WTC11 (cell line): ENCODE data around the gene FBLN5. TPM values are rescaled to one million over a fixed set of nuclear protein-coding genes. Genes with fewer than 3 reads are reported as not detected.

Experiments
- ATAC-seq: fragments of 200-7000 bp; cut with Tn5 transposase; 2 replicates; pipeline ENCODE4 v1.10.0; 2021; ENCODE audit warnings: mild to moderate bottlenecking, moderate library complexity
- CTCF ChIA-PET: fragments of 300-600 bp; sonication (Branson Sonifier 250); formaldehyde crosslinking; loops from one replicate; lab custom pipeline; 2021; ENCODE audit warnings: antibody characterized with exemption; lab: Charles Lee
- POLR2A ChIA-PET: fragments of 350-600 bp; sonication (Branson Sonifier 250); formaldehyde crosslinking; loops from one replicate; lab custom pipeline; 2021; ENCODE audit warnings: antibody characterized with exemption; lab: Charles Lee
- DNase-seq: peaks from one replicate; pipeline ENCODE4 v3.0.0; 2021; ENCODE audit warnings: low spot score
- H3K27ac Mint-ChIP-seq: 2 replicates; pipeline ENCODE4 v1.8.0; 2021; ENCODE audit warnings: mixed read lengths
- H3K27me3 Mint-ChIP-seq: 2 replicates; pipeline ENCODE4 v1.8.0; 2021; ENCODE audit warnings: low read depth, mild to moderate bottlenecking, moderate library complexity, mixed read lengths
- H3K36me3 Mint-ChIP-seq: 2 replicates; pipeline ENCODE4 v1.8.0; 2021; ENCODE audit warnings: mixed read lengths
- H3K4me1 Mint-ChIP-seq: 2 replicates; pipeline ENCODE4 v1.8.0; 2022; ENCODE audit warnings: mixed read lengths
- H3K4me3 Mint-ChIP-seq: 2 replicates; pipeline ENCODE4 v1.8.0; 2021; ENCODE audit warnings: mild to moderate bottlenecking, moderate library complexity, mixed read lengths
- H3K9me3 Mint-ChIP-seq: 2 replicates; pipeline ENCODE4 v1.8.0; 2021; ENCODE audit warnings: mixed read lengths
- CTCF ChIP-seq: fragments of 200-600 bp; IDR thresholded peaks from 2 replicates; pipeline ENCODE4 v1.8.0; 2022; ENCODE audit warnings: antibody characterized with exemption
- E2F4 ChIP-seq: sonication (generic); formaldehyde crosslinking; IDR thresholded peaks from 2 replicates; pipeline ENCODE4 v1.8.1; 2022; ENCODE audit warnings: low read depth, mild to moderate bottlenecking, moderate library complexity, missing genetic modification reagents, borderline replicate concordance
- E2F5 ChIP-seq: sonication (generic); formaldehyde crosslinking; IDR thresholded peaks from 2 replicates; pipeline ENCODE4 v1.8.1; 2022; ENCODE audit warnings: mild to moderate bottlenecking, moderate library complexity, missing genetic modification reagents
- HMGA2 ChIP-seq: fragments of 250-450 bp; sonication (Bioruptor Pico); IDR thresholded peaks from 2 replicates; pipeline ENCODE4 v1.4.0; 2021; ENCODE audit warnings: mild to moderate bottlenecking, moderate library complexity
- HMGXB4 ChIP-seq: sonication (generic); formaldehyde crosslinking; IDR thresholded peaks from 2 replicates; pipeline ENCODE4 v1.8.1; 2023; ENCODE audit warnings: mild to moderate bottlenecking, moderate library complexity, missing genetic modification reagents
- NR2C2 ChIP-seq: sonication (generic); formaldehyde crosslinking; IDR thresholded peaks from 2 replicates; pipeline ENCODE4 v1.8.0; 2022; ENCODE audit warnings: mild to moderate bottlenecking, missing genetic modification reagents
- SP1 ChIP-seq: sonication (generic); formaldehyde crosslinking; conservative IDR thresholded peaks from 2 replicates; pipeline ENCODE4 v1.8.1; 2022; ENCODE audit warnings: missing genetic modification reagents
- ZNF532 ChIP-seq: fragments of 250-450 bp; sonication (Bioruptor Pico); IDR thresholded peaks from 2 replicates; pipeline ENCODE4 v1.9.0; 2021; ENCODE audit warnings: mild to moderate bottlenecking, borderline replicate concordance
- total RNA-seq: library from RNA; stranded (reverse); gene quantifications from 3 replicates; pipeline ENCODE4 v1.2.3, GENCODE V29; 2021

Gene FBLN5
- total RNA-seq, 1 experiment from 2014 or later: 4.0 TPM

GRCh38 chr14:91985521-91986255 lies 38.2 kb upstream of the FBLN5 start (continued):
- no peak for TF ChIP-seq CTCF

GRCh38 chr14:91985008-91985407 lies 37.5 kb upstream of the FBLN5 start:
- TF ChIP-seq HMGXB4 (CRISPR knock-in tag): no peak
- TF ChIP-seq E2F5 (CRISPR knock-in tag): no peak
- TF ChIP-seq NR2C2 (CRISPR knock-in tag): no peak
- TF ChIP-seq ZNF532 (CRISPR knock-in tag): no peak
- no peak for TF ChIP-seq HMGA2 (CRISPR knock-in tag)
- ChIA-PET CTCF (interaction anchor here (2.9 kb wide), 1 partner anchor 12 kb away, joined by 13 read pairs; no protein-coding TSS in a partner anchor), POLR2A (no interaction called here)
- ATAC-seq: no peak
- peaks cover 22% of the 10 kb centered on the region for H3K36me3 Mint-ChIP-seq
- H3K9me3 Mint-ChIP-seq: no peaks in the 10 kb centered on the region
- no peaks in the 10 kb centered on the region for H3K27me3 Mint-ChIP-seq
- DNase-seq: no peak
- no peaks in the 10 kb centered on the region for H3K4me1 Mint-ChIP-seq
- no peak overlapping the region for H3K4me3 Mint-ChIP-seq
- no peak overlapping the region for H3K27ac Mint-ChIP-seq

GRCh38 chr14:91983588-91983987 lies 36.1 kb upstream of the FBLN5 start:
- TF ChIP-seq E2F4 (CRISPR knock-in tag) (no peak), SP1 (CRISPR knock-in tag) (no peak)
- ATAC-seq (no peak), DNase-seq (no peak)
- no peak overlapping the region for H3K4me3 Mint-ChIP-seq
- H3K4me1 Mint-ChIP-seq: no peaks in the 10 kb centered on the region
- no peak overlapping the region for H3K27ac Mint-ChIP-seq
- peaks cover 18% of the 10 kb centered on the region for H3K36me3 Mint-ChIP-seq
- POLR2A ChIA-PET: no interaction called here
- no peaks in the 10 kb centered on the region for H3K9me3 Mint-ChIP-seq
- H3K27me3 Mint-ChIP-seq: no peaks in the 10 kb centered on the region
- CTCF ChIA-PET: interaction anchor here (2.9 kb wide), 1 partner anchor 13 kb away, joined by 13 read pairs; no protein-coding TSS in a partner anchor
